Small intestine (tissue), 7 donors: ENCODE data around the gene NPNT. TPM values are rescaled to one million over a fixed set of nuclear protein-coding genes. Genes with fewer than 3 reads are reported as not detected.

ENCODE experiments used
- DNase-seq, 2 donors: peaks; one replicate each; pipeline versions ENCODE4 v3.0.0 to v3.0.0-alpha.2; 2013
- FAIRE-seq: peaks from 2 replicates; lab custom pipeline; 2012; peaks lifted over from hg19 to GRCh38; lab: Jason Lieb, UNC
- H3K27ac ChIP-seq, 3 donors: one replicate each; pipeline ENCODE4 v1.5.1; 2013; ENCODE audit warnings: low read length in 2 of 3, mild to moderate bottlenecking in 2 of 3, control low read depth in 1 of 3, inconsistent platforms in 1 of 3, low read depth in 1 of 3, moderate library complexity in 1 of 3
- H3K27me3 ChIP-seq, 3 donors: one replicate each; pipeline ENCODE4 v1.6.1; 2013; ENCODE audit warnings: low read length in 3 of 3, inconsistent platforms in 1 of 3; ENCODE audit not compliant: control insufficient read depth in 3 of 3, insufficient read depth in 3 of 3
- H3K36me3 ChIP-seq, 3 donors: one replicate each; pipeline ENCODE4 v1.6.1; 2013; ENCODE audit warnings: low read length in 3 of 3, inconsistent platforms in 1 of 3, low read depth in 1 of 3, mild to moderate bottlenecking in 1 of 3, moderate library complexity in 1 of 3; ENCODE audit not compliant: control insufficient read depth in 3 of 3, insufficient read depth in 2 of 3
- H3K4me1 ChIP-seq, 3 donors: one replicate each; pipeline ENCODE4 v1.6.1; 2013; ENCODE audit warnings: low read length in 2 of 3, inconsistent platforms in 1 of 3, low read depth in 1 of 3, mild to moderate bottlenecking in 1 of 3, moderate library complexity in 1 of 3; ENCODE audit not compliant: control insufficient read depth in 3 of 3, insufficient read depth in 2 of 3
- H3K4me3 ChIP-seq, 3 donors: one replicate each; pipeline ENCODE4 v1.5.1; 2013; ENCODE audit warnings: low read length in 3 of 3, control low read depth in 1 of 3, inconsistent platforms in 1 of 3, low read depth in 1 of 3, mild to moderate bottlenecking in 1 of 3, moderate library complexity in 1 of 3
- H3K9me3 ChIP-seq, 2 donors: one replicate each; pipeline ENCODE4 v1.6.1; 2013; ENCODE audit warnings: low read depth in 1 of 2, low read length in 1 of 2; ENCODE audit not compliant: control insufficient read depth in 2 of 2, insufficient read depth in 1 of 2
- WGBS, 3 donors: extraction: QIAGEN DNeasy Blood & Tissue Kit; methylation state at CpG; one replicate each; pipeline ENCODE4 v1.1.7; 2013; 5-methylcytosine and 5-hydroxymethylcytosine counted together
- polyA plus RNA-seq, 4 donors: library from polyadenylated mRNA; stranded (reverse) in 3 of 4; unstranded in 1 of 4; fragments of 200-250 nt in 3 of 4; fragments of 120-200 nt in 1 of 4; gene quantifications; one replicate each; pipeline versions ENCODE4 v1.2.1 to v1.2.3, GENCODE V29; 2013
- donor health status: healthy with polysubstance abuse.
- donor health status: control.
- donor health status: control.
- donor health status: Bipolar disorder and iron deficiency.
- donor health status: healthy.

NPNT gene
- polyA plus RNA-seq, 4 donors, result 28.9 to 206 (median 113) TPM

DNA sequence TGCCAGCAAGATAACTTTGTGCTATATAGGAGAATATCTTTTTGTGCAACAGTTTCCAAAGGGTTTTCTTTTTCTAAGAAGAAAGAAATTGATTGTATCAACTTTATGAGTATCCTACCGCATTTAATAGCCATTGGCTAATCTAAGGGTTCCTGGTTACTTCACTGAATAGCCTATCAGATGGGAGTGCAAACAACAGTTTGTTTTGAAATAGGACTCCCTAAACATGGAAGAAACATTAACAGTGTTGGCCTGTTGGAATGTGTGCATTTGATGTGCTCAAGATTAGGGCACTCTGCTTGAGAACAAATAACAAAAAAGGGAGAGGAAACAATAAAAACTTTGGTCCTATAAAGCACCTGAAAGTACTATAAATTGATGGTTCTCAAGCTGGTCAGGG, 29.1 kb downstream of the NPNT start:
- Histone ChIP-seq H3K4me1 (peaks cover 0 to 8% (median 0%) of the 10 kb centered on the region in 3 donors), H3K36me3 (peaks cover 0 to 4% (median 1%) of the 10 kb centered on the region in 3 donors), H3K9me3 (no peaks in the 10 kb centered on the region), H3K4me3 (no peak overlapping the region), H3K27ac (no peak overlapping the region), H3K27me3 (no peaks in the 10 kb centered on the region)
- DNase-seq (no peak), FAIRE-seq (no peak)
- WGBS, 3 donors, result 92 to 95% (median 95%) methylated on average over 1 of the region's 1 CpG

DNA sequence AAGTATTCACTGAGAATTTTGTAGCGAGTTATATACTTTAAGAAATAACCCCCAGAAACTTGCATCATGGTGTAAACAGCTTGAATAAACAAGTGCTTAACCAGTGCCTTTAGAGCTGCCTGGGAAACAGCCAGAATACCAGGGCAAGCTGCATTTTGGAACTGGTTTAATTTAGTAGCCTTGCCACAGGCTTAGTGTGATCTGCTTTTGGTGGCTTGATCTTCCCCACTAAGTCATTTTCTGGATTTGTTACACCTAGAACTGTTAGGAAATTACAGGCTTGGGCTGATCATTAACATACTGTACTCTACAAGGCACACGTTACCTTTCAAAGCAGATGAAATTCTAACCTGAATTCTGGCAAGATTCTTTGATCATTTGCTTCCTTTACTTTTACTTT, 35.4 kb downstream of the NPNT start:
- peaks cover 0 to 12% (median 0%) of the 10 kb centered on the region in 3 donors for H3K36me3 ChIP-seq
- DNase-seq (no peak), FAIRE-seq (no peak)
- no peaks in the 10 kb centered on the region for H3K27me3 ChIP-seq
- no peaks in the 10 kb centered on the region for H3K4me1 ChIP-seq
- H3K4me3 ChIP-seq, result no peak overlapping the region
- H3K9me3 ChIP-seq, result no peaks in the 10 kb centered on the region
- WGBS, 3 donors, result 61 to 79% (median 75%) methylated on average over 2 of the region's 2 CpGs
- no peak overlapping the region for H3K27ac ChIP-seq

DNA sequence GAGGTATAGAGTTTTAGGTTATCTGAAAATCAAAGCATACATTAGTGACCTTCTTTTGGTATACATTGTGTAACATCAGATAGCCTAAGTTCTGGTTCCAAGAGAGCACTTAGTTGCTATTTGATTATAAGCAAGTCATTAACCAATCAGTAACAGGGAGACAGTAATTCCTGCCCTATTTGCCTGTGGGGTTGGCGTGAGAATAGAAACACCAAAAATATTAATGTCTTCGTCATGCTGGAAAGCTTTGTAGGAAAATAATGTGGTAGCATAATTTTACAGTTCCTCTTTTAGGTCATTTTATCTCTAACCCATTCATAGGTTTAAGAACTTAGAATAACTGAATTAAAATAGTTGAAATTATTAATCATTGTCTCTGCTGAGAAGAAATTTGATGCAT, 37.8 kb downstream of the NPNT start:
- Histone ChIP-seq H3K4me3 (no peak overlapping the region), H3K27me3 (no peaks in the 10 kb centered on the region), H3K9me3 (no peaks in the 10 kb centered on the region), H3K36me3 (peaks cover 0 to 13% (median under 1%) of the 10 kb centered on the region in 3 donors), H3K27ac (no peak overlapping the region), H3K4me1 (no peaks in the 10 kb centered on the region)
- no peak for DNase-seq
- no peak for FAIRE-seq
- 84 to 92% (median 91%) methylated on average over 2 of the region's 2 CpGs for WGBS, 3 donors

DNA sequence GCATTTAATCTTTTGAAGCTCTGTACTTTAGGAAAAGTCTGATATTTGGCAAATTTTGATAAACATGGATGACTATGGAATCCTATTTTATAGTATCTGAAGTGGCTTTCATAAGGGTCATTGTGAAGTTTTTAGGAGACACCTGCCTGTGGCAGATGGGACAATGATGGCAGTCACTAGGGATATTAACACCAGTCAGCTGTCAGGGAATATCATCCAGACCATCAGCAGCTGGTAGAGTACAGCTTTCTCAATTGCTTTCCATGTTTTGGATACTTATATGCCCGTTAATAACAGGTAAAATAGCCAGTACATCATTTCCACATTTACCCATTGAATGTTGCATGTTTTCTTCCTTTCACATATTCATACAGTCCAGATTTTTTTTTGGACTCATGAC, 39.1 kb downstream of the NPNT start:
- WGBS, 3 donors, result 70 to 92% (median 88%) methylated on average over 1 of the region's 1 CpG
- no peak overlapping the region for H3K4me3 ChIP-seq
- FAIRE-seq, result no peak

DNA sequence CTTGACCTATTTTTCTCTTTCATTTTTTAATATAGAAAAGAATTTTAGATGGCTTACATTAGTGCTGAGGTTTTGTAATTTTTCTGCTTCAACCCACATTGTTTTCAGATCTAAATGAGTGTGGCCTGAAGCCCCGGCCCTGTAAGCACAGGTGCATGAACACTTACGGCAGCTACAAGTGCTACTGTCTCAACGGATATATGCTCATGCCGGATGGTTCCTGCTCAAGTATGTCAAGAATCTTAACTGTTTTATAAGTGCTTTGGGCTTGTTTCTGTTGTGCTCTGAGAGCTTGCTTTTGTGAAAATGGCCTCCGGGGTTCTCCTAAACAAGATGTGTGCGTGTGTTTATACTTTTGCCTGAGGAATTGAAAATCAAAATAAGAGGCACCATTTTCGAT, 41.6 kb downstream of the NPNT start:
- FAIRE-seq, result no peak
- Histone ChIP-seq H3K4me3 (no peak overlapping the region), H3K27me3 (no peaks in the 10 kb centered on the region), H3K36me3 (peaks cover 0 to 11% (median 8%) of the 10 kb centered on the region in 3 donors), H3K4me1 (no peaks in the 10 kb centered on the region), H3K9me3 (no peaks in the 10 kb centered on the region), H3K27ac (no peak overlapping the region)
- 76 to 94% (median 92%) methylated on average over 7 of the region's 7 CpGs for WGBS, 3 donors
- DNase-seq, result no peak

More for the DNA sequence above, 39.1 kb downstream of the NPNT start:
- Histone ChIP-seq H3K4me1 (no peaks in the 10 kb centered on the region), H3K27ac (no peak overlapping the region), H3K27me3 (no peaks in the 10 kb centered on the region), H3K9me3 (no peaks in the 10 kb centered on the region), H3K36me3 (peaks cover 0 to 11% (median 8%) of the 10 kb centered on the region in 3 donors)
- DNase-seq, result no peak

DNA sequence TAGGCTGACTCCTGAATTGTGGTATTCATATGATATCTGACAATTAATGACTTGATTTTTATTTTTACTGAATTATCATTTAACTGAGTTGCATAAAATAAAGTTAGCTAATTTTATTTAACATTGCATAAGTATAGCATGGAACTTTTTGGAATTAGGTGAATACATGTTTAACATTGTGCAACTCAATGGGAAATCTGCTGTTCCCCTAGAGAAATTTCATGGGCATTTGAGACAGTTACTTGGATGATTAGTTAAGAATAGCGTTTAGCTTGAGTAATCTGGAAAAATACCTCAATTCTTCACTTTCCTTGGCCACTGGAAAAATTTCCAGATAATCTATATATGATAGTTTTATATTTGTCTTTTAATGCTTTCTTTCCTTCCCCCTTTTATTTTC, 42.5 kb downstream of the NPNT start:
- H3K4me1 ChIP-seq, result no peaks in the 10 kb centered on the region
- FAIRE-seq (no peak), DNase-seq (no peak)
- H3K9me3 ChIP-seq, result no peaks in the 10 kb centered on the region
- H3K4me3 ChIP-seq, result no peak overlapping the region
- no peak overlapping the region for H3K27ac ChIP-seq
- H3K36me3 ChIP-seq, result peaks cover 0 to 11% (median 10%) of the 10 kb centered on the region in 3 donors
- H3K27me3 ChIP-seq, result no peaks in the 10 kb centered on the region
- WGBS, 3 donors, result 90 to 96% (median 94%) methylated on average over 1 of the region's 1 CpG

DNA sequence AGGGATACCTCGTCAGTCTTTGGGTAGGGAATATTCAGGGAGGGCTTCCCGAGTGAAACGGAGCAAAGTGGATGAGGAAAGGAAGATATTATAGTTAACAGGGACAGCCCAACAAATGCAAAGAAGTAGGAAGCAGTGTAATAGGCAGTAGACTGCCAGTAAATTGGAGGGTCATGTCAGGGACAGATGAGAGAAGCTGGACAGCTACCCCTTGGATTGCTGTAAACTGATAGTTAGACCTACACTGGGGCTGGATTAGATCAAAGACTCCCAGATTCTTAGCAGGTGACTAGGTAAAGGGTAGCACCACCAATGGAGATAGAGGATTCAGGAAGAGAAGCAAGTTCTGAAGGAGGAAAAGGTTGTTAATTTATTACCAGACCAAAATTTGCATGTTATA, 48.0 kb downstream of the NPNT start:
- DNase-seq (no peak), FAIRE-seq (no peak)
- Histone ChIP-seq H3K27me3 (no peaks in the 10 kb centered on the region), H3K9me3 (peaks cover 0 to 11% of the 10 kb centered on the region in 2 donors), H3K4me3 (no peak overlapping the region), H3K36me3 (peaks cover 0 to 14% (median 10%) of the 10 kb centered on the region in 3 donors), H3K4me1 (no peaks in the 10 kb centered on the region), H3K27ac (no peak overlapping the region)
- 84 to 96% (median 87%) methylated on average over 3 of the region's 3 CpGs for WGBS, 3 donors

DNA sequence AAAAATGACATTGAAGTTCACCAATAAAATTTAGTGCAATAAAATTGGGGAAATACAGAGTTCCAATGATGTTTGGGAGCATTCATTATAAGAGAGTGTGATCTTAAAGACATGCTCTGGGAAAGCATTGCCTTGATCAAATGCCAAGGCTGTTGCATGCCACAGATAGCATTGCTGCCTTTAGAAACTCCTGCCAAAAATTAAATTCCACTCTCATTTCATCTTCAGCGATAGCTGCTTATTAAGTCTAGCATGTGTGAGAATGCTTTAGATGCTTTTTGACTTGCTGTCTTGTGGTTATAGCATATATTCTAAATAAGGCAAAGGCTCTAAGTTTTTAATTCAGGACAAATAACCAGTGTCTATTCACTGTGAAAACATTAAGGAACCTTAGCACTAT, 49.3 kb downstream of the NPNT start:
- H3K4me1 ChIP-seq, result no peaks in the 10 kb centered on the region
- 61 to 89% (median 86%) methylated on average over 1 of the region's 1 CpG for WGBS, 3 donors
- H3K4me3 ChIP-seq, result no peak overlapping the region
- no peak for DNase-seq
- H3K27ac ChIP-seq, result no peak overlapping the region
- no peak for FAIRE-seq
- H3K27me3 ChIP-seq, result no peaks in the 10 kb centered on the region
- H3K36me3 ChIP-seq, result peaks cover 0 to 16% (median 4%) of the 10 kb centered on the region in 3 donors
- H3K9me3 ChIP-seq, result peaks cover 0 to 11% of the 10 kb centered on the region in 2 donors

DNA sequence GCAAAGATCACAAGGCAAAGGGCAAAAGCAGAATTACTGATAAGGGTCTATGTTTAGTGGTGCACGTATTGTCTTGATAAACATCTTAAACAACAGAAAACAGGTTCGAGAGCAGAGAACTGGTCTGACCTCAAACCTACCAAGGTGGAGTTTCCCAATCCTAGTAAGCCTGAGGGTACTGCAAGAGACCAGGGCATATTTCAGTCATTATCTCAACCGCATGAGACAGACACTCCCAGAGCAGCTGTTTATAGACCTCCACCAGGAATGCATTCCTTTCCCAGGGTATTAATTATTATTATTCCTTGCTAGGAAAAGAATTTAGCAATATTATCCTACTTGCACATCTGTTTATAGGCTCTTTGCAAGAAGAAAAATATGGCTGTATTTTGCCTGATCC, 51.5 kb downstream of the NPNT start:
- peaks cover 0 to 11% of the 10 kb centered on the region in 2 donors for H3K9me3 ChIP-seq
- H3K4me3 ChIP-seq, result no peak overlapping the region
- FAIRE-seq (no peak), DNase-seq (peak in 1 of 2 donors; percentile 25)
- H3K27me3 ChIP-seq, result no peaks in the 10 kb centered on the region
- 40 to 73% (median 52%) methylated on average over 3 of the region's 3 CpGs for WGBS, 3 donors
- peaks cover 0 to 17% (median 4%) of the 10 kb centered on the region in 3 donors for H3K36me3 ChIP-seq
- H3K27ac ChIP-seq, result no peak overlapping the region
- H3K4me1 ChIP-seq, result peaks cover 0 to 4% (median 0%) of the 10 kb centered on the region in 3 donors
